ENCODE measurements around the gene C16orf54.
A peak's percentile ranks its signal among the peaks of the same experiment; 100 is the strongest.
"Not testable (repeated sequence)": the region's sequence is repeated elsewhere in the genome, so short reads cannot be mapped to it uniquely, and the experiment has no call there.

C16orf54 gene

DNA sequence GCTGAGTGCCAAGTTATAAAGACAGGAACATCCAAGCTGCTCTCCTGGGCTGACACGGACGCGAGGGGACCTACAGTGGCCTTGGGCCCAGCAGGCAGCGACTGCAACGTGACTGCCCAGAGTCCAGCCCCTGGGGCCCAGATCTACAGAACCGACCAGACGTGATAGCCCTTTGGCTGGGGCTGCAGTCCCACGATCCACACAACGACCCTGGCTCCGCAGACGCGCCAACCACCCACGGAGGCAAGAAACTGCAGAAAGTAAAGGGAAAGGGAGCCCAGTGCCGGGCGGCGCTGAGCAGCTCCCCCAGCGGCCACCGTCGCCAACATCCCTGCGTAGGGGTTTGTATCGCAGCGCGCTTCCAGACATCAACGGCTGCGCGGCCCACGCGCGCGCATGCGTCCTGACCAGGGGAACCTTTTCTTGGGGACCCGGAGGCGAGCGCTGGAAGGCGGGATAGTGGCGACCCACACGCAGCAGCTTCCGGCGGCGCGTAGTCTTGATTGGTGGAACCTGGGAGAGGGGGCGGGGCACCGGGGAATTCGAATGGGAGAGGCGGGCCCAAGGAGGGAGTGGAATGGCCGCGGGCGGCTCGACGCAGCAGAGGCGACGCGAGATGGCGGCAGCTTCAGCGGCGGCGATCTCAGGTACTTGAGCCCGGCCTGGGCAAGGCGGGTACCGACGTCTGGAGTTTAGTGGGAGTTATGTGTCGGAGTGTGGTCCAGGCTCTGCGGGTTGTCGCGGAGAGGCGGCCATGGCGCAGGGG lies 44.6 kb upstream of the C16orf54 start, which contains the start of gene KIF22:
KIF22 (plus strand) TSS at position 569 of the 766 bp plus-strand sequence; CDS start at position 578, 9 bp downstream.
- peak; percentile 100 for DNase-seq (ENCODE audit: extremely low spot score)
- CTCF ChIA-PET: interaction anchor here (0.6 to 4.7 kb wide), 37 partner anchors 8 to 242 kb away, joined by 3 to 41 read pairs (median 5); partner anchors contain the start of genes C16orf54, HIRIP3, INO80E and MVP
- TF ChIP-seq, protein P1, sequence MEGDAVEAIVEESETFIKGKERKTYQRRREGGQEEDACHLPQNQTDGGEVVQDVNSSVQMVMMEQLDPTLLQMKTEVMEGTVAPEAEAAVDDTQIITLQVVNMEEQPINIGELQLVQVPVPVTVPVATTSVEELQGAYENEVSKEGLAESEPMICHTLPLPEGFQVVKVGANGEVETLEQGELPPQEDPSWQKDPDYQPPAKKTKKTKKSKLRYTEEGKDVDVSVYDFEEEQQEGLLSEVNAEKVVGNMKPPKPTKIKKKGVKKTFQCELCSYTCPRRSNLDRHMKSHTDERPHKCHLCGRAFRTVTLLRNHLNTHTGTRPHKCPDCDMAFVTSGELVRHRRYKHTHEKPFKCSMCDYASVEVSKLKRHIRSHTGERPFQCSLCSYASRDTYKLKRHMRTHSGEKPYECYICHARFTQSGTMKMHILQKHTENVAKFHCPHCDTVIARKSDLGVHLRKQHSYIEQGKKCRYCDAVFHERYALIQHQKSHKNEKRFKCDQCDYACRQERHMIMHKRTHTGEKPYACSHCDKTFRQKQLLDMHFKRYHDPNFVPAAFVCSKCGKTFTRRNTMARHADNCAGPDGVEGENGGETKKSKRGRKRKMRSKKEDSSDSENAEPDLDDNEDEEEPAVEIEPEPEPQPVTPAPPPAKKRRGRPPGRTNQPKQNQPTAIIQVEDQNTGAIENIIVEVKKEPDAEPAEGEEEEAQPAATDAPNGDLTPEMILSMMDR (IDR thresholded peaks at IDR 0.05; ENCODE audit: control extremely low read depth, extremely low read depth, low read depth, missing control alignments): peak; percentile 66
- POLR2A ChIA-PET: interaction anchor here (0.7 to 1.6 kb wide), 5 partner anchors 13 to 146 kb away, joined by 3 to 4 read pairs (median 3); no protein-coding TSS in a partner anchor

DNA sequence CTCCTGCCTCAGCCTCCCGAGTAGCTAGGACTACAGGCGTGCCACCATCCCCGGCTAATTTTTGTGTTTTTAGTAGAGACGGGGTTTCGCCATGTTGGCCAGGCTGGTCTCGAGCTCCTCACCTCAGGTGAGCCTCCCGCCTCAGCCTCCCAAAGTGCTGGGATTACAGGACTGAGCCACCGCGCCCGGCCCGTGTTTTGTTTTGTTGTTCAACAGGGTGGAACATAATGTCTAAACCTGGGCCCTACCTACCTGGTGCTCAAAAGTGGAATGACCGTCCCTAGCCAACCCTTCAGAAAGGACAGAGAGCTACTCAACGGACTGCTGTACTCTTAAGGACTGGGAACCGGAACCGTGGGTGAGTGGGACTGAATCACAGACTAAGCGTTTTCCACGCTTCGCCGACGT lies 44.0 kb upstream of the C16orf54 start:
- no peak for DNase-seq (ENCODE audit: extremely low spot score)
- ChIA-PET POLR2A (interaction anchor here (0.7 to 1.6 kb wide), 5 partner anchors 13 to 145 kb away, joined by 3 to 4 read pairs (median 3); no protein-coding TSS in a partner anchor), CTCF (interaction anchor here (0.6 to 4.7 kb wide), 36 partner anchors 9 to 243 kb away, joined by 3 to 41 read pairs (median 5); partner anchors contain the start of genes C16orf54, HIRIP3, INO80E and MVP)
- TF ChIP-seq, protein P1 (IDR thresholded peaks at IDR 0.05; ENCODE audit: control extremely low read depth, extremely low read depth, low read depth, missing control alignments): no peak

DNA sequence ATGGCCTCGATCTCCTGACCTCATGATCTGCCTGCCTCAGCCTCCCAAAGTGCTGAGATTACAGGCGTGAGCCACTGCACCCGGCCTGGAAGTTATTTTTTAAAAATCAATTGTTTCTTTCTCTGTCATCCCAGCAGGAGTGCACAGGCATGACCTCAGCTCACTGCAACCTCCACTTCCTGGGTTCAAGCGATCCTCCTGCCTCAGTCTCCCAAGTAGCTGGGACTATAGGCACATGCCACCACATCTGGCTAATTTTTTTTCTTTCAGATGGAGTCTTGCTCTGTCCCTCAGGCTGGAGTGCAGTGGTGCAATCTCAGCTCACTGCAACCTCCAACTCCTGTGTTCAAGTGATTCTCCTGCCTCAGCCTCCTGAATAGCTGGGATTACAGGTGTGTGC lies 41.4 kb upstream of the C16orf54 start:
- DNase-seq (ENCODE audit: extremely low spot score); POLR2A ChIA-PET: not testable (repeated sequence)
- CTCF ChIA-PET: interaction anchor here (1.3 to 3.0 kb wide), 4 partner anchors 10 to 108 kb away, joined by 3 to 18 read pairs (median 8); partner anchors contain the start of gene QPRT

DNA sequence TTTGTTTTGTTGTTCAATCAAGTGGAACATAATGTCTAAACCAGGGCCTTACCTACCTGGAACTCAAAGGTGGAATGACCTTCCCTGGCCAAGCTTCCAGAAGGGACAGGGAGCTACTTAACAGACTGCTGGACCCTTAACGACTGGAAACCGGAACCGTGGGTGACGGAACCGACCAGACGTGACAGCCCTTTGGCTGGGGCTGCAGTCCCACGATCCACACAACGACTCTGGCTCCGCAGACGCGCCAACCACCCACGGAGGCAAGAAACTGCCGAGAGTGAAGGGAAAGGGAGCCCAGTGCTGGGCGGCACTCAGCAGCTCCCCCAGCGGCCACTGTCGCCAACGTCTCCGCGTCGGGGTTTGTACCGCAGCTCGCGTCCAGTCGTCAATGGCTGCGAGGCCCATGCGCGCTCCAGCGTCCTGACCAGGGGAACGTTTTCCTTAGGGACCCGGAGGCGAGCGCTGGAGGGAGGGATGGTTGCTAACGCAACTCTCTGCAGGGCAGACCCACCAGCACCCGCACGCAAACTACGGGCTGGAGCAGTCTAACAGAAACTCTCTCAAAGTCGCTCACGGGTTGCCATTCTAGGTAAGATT lies 39.2 kb upstream of the C16orf54 start:
- CTCF ChIA-PET: interaction anchor here (0.8 to 3.5 kb wide), 27 partner anchors 8 to 247 kb away, joined by 3 to 22 read pairs (median 5); partner anchors contain the start of gene MVP
- peak; percentile 79 for DNase-seq (ENCODE audit: extremely low spot score)
- POLR2A ChIA-PET: no interaction called here
- TF ChIP-seq, protein P1 (IDR thresholded peaks at IDR 0.05; ENCODE audit: control extremely low read depth, extremely low read depth, low read depth, missing control alignments): peak; percentile 87

DNA sequence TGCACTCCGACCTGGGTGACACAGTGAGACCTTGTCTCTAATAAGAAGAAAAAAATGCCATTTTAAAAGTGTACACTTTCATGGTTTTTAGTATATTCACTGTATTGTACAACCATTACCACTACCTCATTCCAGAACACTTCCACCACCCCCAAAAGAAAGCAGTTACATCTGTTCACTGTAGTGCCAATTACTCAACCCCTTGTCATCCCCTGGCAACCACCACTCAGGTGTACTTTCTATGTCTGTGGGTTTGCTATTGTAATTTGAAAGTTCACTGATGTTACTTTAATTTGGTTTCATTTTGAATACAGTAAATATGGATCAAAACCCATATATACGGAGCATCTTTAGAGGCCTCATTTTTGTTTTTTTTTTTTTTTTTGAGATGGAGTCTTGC lies 38.4 kb upstream of the C16orf54 start:
- DNase-seq (ENCODE audit: extremely low spot score): no peak
- POLR2A ChIA-PET: no interaction called here
- TF ChIP-seq, protein P1 (IDR thresholded peaks at IDR 0.05; ENCODE audit: control extremely low read depth, extremely low read depth, low read depth, missing control alignments): no peak
- CTCF ChIA-PET: interaction anchor here (0.7 to 3.5 kb wide), 17 partner anchors 11 to 143 kb away, joined by 3 to 22 read pairs (median 6); partner anchors contain the start of gene MVP

DNA sequence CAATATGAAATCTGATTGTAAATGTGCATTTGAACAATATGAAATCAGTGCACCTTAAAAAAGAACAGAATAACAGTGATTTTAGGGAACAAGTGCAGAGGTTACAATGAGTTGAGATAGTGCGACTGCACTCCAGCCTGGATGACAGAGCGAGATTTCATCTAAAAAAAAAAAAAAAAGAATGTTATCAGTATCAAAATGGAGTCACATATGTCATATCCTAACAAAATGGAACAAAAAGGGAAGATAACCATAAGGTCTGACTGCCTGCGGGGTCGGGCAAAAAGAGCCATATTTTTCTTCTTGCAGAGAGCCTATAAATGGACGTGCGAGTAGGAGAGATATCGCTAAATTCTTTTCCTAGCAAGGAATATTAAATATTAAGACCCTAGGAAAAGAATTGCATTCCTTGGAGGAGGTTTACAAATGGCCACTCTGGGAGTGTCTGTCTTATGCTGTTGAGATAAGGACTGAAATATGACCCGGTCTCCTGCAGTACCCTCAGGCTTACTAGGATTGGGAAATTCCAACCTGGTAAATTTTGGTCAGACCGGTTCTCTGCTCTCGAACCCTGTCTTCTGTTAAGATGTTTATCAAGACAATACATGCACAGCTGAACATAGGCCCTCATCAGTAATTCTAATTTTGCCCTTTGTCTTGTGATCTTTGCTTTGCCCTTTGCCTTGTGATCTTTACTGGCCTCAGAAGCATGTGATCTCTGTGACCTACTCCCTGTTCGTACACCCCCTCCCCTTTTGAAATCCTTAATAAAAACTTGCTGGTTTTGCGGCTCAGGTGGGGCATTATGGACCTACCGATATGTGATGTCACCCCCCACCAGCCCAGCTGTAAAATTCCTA lies 37.5 kb upstream of the C16orf54 start:
- CTCF ChIA-PET: interaction anchor here (0.6 to 3.5 kb wide), 5 partner anchors 10 to 54 kb away, joined by 3 to 22 read pairs (median 8); no protein-coding TSS in a partner anchor
- POLR2A ChIA-PET; DNase-seq (ENCODE audit: extremely low spot score): not testable (repeated sequence)

DNA sequence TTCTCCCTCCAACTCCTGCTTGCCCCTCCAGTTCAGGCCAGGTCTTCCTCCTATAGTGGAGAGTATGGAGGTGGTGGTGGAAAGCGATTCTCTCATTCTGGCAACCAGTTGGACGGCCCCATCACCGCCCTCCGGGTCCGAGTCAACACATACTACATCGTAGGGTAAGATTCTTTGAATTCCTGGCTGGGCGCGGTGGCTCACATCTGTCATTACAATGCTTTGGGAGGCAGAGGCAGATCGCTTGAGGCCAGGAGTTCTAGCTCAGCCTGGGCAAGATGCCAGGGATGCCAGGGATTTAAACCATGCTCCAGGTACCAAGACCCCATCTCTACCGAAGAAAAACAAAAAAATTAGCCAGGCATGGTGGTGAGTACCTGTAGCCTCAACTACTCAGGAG lies 33.7 kb upstream of the C16orf54 start:
- TF ChIP-seq, protein P1 (IDR thresholded peaks at IDR 0.05; ENCODE audit: control extremely low read depth, extremely low read depth, low read depth, missing control alignments): no peak
- POLR2A ChIA-PET: interaction anchor here (0.5 kb wide), 1 partner anchor 34 kb away, joined by 3 read pairs; no protein-coding TSS in a partner anchor
- no peak for DNase-seq (ENCODE audit: extremely low spot score)

More for the DNA sequence above, 33.7 kb upstream of the C16orf54 start:
- CTCF ChIA-PET: interaction anchor here (1.4 to 2.2 kb wide), 3 partner anchors 11 to 88 kb away, joined by 7 to 9 read pairs (median 7); partner anchors contain the start of gene KIF22
